Fibroblast of villous mesenchyme (primary cell): Measurements from ENCODE around the gene RBM7. TPM values are rescaled to one million over a fixed set of nuclear protein-coding genes. Genes with fewer than 3 reads are reported as not detected.
A peak's percentile ranks its signal among the peaks of the same experiment; 100 is the strongest.

Experiments used
- DNase-seq: peaks from one replicate; pipeline ENCODE4 v3.0.0-alpha.2; 2010; ENCODE audit warnings: low read depth
- H3K4me3 ChIP-seq: 2 replicates; pipeline ENCODE4 v1.5.1; 2011; ENCODE audit warnings: low read depth, mild to moderate bottlenecking, low read length
- total RNA-seq: library from RNA; depleted of rRNA; stranded (reverse); fragments of >200 nt; gene quantifications from 2 replicates; pipeline ENCODE4 v1.2.3, GENCODE V29; 2012
- TF ChIP-seq, protein P1 (sequence below): IDR thresholded peaks from 2 replicates; pipeline ENCODE4 v1.5.1; 2012; ENCODE audit warnings: low read depth, mild to moderate bottlenecking, low read length; ENCODE audit not compliant: insufficient read depth

The RBM7 gene
- total RNA-seq, 1 donor, result 53.1 TPM

DNA sequence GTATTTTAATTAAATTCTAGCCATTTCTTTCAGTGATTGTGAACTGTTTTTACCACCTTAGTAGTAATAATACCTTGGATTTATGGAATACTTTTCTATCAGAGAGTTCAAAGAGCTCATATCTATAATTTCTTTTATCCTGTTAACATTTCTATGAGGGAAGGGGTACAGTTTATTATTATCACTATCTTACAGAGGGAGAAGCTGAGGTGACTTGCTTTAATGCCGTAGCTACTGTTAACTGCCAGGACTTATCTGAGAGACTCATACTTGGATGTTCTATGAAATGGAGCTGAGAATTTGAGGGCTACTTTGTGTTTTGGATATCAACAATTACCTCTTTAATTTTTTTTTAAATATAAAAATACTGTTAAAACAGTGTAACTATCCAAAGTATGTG is 42.1 kb downstream of the RBM7 start:
- TF ChIP-seq, protein P1, sequence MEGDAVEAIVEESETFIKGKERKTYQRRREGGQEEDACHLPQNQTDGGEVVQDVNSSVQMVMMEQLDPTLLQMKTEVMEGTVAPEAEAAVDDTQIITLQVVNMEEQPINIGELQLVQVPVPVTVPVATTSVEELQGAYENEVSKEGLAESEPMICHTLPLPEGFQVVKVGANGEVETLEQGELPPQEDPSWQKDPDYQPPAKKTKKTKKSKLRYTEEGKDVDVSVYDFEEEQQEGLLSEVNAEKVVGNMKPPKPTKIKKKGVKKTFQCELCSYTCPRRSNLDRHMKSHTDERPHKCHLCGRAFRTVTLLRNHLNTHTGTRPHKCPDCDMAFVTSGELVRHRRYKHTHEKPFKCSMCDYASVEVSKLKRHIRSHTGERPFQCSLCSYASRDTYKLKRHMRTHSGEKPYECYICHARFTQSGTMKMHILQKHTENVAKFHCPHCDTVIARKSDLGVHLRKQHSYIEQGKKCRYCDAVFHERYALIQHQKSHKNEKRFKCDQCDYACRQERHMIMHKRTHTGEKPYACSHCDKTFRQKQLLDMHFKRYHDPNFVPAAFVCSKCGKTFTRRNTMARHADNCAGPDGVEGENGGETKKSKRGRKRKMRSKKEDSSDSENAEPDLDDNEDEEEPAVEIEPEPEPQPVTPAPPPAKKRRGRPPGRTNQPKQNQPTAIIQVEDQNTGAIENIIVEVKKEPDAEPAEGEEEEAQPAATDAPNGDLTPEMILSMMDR, result no peak
- no peak for DNase-seq
- H3K4me3 ChIP-seq, result no peak overlapping the region

DNA sequence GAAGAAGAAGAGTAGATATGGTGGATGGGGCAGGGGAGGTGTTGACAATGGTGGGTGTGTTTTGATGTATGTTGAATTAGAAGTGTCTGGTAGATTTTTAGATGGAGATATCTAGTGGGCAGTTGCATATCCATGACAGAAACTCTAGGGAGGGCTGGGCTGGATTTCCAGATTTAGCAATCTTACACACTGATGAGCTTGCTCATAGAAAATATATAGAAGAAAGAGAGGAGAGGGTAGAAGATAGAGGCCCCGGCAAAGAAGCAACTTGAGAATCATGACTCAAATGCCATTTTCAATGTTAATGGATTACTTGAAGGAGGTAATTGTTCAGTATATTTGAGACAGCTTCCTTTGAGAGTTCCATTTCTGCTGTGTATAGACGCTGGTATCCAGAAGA is 47.0 kb downstream of the RBM7 start:
- TF ChIP-seq, protein P1, result no peak
- DNase-seq, result no peak
- peak overlapping the region; percentile 7 for H3K4me3 ChIP-seq

DNA sequence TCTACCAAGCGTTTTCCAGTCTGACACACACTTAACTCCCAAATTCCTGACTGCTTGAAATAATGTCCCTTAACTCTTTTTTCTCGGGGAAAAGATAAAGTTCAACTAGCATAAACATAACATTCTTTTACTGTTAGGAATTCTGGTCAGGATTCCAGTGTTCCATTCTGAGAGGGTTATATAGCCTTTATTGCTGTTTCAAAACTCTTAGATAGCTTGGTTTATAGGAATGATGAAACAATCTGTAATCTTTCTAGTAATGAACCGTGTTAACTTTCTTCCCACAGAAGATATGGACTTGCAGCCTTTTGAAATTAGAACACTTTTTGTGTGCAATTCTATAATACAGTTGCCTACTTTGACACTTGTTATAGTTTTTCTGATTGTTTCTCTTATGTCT is 47.4 kb downstream of the RBM7 start:
- DNase-seq, result peak; percentile 92
- TF ChIP-seq, protein P1, result no peak
- peak overlapping the region; percentile 7 for H3K4me3 ChIP-seq

DNA sequence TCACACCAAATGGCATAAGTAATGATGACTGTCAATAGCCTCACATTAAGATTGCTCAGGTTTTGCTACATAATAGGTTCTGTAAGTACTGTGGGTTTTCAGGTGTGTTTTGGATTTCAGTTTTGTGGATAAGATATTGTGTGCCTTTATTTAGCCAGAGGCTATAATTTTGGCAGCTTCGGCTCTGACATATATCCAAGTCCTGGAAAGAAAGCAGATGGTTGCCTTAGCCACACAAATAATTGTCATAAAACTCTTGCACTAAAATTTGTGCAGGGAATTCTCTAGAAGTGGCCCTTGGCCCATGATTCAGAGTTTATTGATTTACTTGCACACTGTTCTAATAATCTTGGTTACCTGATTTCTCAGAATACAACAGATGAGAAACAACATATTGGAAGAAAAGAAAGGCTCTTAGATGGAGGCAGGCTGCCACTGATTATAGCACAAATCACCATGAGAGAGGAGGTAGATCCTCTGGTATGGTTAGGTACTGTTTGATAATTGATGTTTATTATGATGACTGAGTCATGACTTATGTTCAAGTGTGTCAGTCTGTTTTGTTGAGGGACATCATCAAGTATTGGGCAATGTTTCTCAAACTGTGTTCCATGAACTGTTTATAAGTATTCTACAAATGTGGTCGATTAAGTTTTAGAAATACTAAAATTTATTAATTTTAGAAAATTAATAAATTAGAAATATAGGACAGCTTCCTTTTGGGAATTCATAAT is 48.5 kb downstream of the RBM7 start:
- no peak overlapping the region for H3K4me3 ChIP-seq
- DNase-seq, result peak; percentile 55
- TF ChIP-seq, protein P1, result no peak

DNA sequence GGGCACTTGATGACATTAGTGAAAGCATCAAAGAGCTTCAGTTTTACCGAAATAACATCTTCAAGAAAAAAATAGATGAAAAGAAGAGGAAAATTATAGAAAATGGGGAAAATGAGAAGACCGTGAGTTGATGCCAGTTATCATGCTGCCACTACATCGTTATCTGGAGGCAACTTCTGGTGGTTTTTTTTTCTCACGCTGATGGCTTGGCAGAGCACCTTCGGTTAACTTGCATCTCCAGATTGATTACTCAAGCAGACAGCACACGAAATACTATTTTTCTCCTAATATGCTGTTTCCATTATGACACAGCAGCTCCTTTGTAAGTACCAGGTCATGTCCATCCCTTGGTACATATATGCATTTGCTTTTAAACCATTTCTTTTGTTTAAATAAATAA is 49.4 kb downstream of the RBM7 start:
- no peak for DNase-seq
- TF ChIP-seq, protein P1, result no peak
- H3K4me3 ChIP-seq, result no peak overlapping the region

DNA sequence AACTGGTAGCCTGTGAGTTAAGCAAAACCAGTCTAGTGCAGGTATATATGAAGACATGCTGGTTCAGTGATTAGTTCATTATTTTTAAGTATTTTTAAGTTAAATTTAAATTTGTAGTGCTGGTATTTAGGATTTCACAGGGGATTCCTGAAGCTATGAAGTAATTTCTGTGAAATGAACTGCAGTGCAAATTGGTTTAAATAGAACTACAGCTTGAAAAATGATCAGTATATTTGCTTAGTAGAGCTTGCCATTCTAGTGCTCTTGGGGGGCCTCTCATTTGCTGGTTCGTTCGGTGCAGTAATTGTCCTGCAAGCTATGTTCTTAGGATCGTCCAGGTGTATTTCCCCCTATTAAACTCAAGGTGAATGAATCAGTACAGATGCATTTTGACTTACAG is 51.9 kb downstream of the RBM7 start:
- no peak for DNase-seq
- TF ChIP-seq, protein P1, result no peak
- H3K4me3 ChIP-seq, result no peak overlapping the region

Other genes starting within 250 kb of the RBM7 start
- 505 and 713 TPM in 2 replicates for gene NNMT, start 104.3 kb upstream of the RBM7 start, total RNA-seq
- gene C11orf71, start 155 bp upstream of the RBM7 start, total RNA-seq, result 2.9 and 3.5 TPM in 2 replicates
- 166 and 174 TPM in 2 replicates for gene REXO2, start 38.8 kb downstream of the RBM7 start, total RNA-seq
- not detected in 2 replicates for gene NXPE1, start 159.2 kb downstream of the RBM7 start, total RNA-seq
- not detected in 2 replicates for gene NXPE4, start 195.1 kb downstream of the RBM7 start, total RNA-seq